ENCODE results near the gene PAX7.

DNA sequence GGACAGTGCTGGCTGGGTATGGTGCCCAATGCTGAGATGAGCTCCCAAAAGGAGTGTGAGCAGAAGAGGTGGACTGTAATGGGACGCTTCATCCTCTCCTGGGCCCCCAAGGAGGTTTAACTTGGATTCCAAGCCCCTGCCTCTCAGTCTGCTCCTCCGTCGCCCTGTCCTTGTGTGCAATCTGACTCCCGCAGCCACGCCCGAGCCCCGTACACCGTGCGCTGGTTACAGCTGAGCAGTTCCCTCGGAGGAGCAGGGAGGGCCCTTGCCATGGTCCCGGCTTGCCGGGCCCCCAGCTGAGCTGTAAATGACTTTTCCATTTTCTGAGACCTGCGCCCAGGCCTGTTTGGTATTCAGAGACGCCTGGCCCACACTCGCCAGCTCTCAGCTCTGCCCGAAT is 53.7 kb downstream of the PAX7 start:
- TF ChIP-seq ZNF274 (IDR thresholded peaks at IDR 0.05; ENCODE audit: low read depth, low read length), result no peak
- TF ChIP-seq SUZ12 (IDR thresholded peaks at IDR 0.05; ENCODE audit: extremely low read depth, insufficient read depth, insufficient read length), result no peak
